H1 (cell line): ENCODE results near the gene NUDT2. TPM values are rescaled to one million over a fixed set of nuclear protein-coding genes. Genes with fewer than 3 reads are reported as not detected.

Source experiments
- CTCF ChIA-PET: fragments of 300-600 bp; sonication (Branson Sonifier 250); formaldehyde crosslinking; loops from one replicate; lab custom pipeline; 2021; ENCODE audit not compliant: partially characterized antibody; lab: Charles Lee
- POLR2A ChIA-PET: fragments of 300-600 bp; sonication (Branson Sonifier 250); formaldehyde crosslinking; loops from one replicate; lab custom pipeline; 2021; ENCODE audit warnings: inconsistent platforms; ENCODE audit not compliant: partially characterized antibody; lab: Charles Lee
- DNase-seq, 2 experiments: peaks; one replicate each; pipeline versions ENCODE4 v3.0.0 to v3.0.0-alpha.2; 2010 to 2022; ENCODE audit warnings: low spot score in 2 of 2, low read depth in 1 of 2, mixed read lengths in 1 of 2
- FAIRE-seq: peaks from 2 replicates; lab custom pipeline; 2011; peaks lifted over from hg19 to GRCh38; lab: Jason Lieb, UNC
- H2AFZ ChIP-seq: 2 replicates; pipeline ENCODE4 v1.8.1; 2012; ENCODE audit warnings: low read length, inconsistent platforms
- H2AK5ac ChIP-seq: 2 replicates; pipeline ENCODE4 v1.6.1; 2013; ENCODE audit warnings: low read depth, low read length
- H2BK120ac ChIP-seq: replicated peaks from 2 replicates; pipeline ENCODE3; 2013; ENCODE audit warnings: low read depth, low read length, inconsistent platforms
- H2BK12ac ChIP-seq: 2 replicates; pipeline ENCODE4 v1.6.1; 2013; ENCODE audit warnings: low read depth, low read length
- H2BK15ac ChIP-seq: 2 replicates; pipeline ENCODE4 v1.6.1; 2013; ENCODE audit warnings: low read length
- H2BK20ac ChIP-seq: 2 replicates; pipeline ENCODE4 v1.6.1; 2013; ENCODE audit warnings: low read length
- H2BK5ac ChIP-seq: 2 replicates; pipeline ENCODE4 v1.6.1; 2013; ENCODE audit warnings: low read depth, low read length
- H3K14ac ChIP-seq: 2 replicates; pipeline ENCODE4 v1.6.1; 2013; ENCODE audit warnings: inconsistent platforms; ENCODE audit not compliant: insufficient read length
- H3K18ac ChIP-seq: 2 replicates; pipeline ENCODE4 v1.6.1; 2013; ENCODE audit warnings: low read length; ENCODE audit errors: extremely low read depth
- H3K23ac ChIP-seq: 2 replicates; pipeline ENCODE4 v1.6.1; 2013; ENCODE audit warnings: inconsistent platforms; ENCODE audit not compliant: insufficient read length
- H3K23me2 ChIP-seq: 2 replicates; pipeline ENCODE4 v1.6.1; 2013; ENCODE audit warnings: low read depth, low read length
- H3K27ac ChIP-seq: 2 replicates; pipeline ENCODE4 v1.6.1; 2011; ENCODE audit warnings: low read depth, low read length, inconsistent platforms
- H3K27me3 ChIP-seq, 4 experiments: replicated peaks in 1 of 4; 1 replicate in 1 of 4; 2 replicates in 3 of 4; pipeline versions ENCODE4 v1.6.1 to v1.8.1; 2011 to 2013; ENCODE audit warnings: low read length in 3 of 4, mild to moderate bottlenecking in 3 of 4, inconsistent platforms in 2 of 4, mixed read lengths in 2 of 4, moderate library complexity in 1 of 4; ENCODE audit not compliant: control insufficient read depth in 3 of 4, insufficient read depth in 3 of 4; ENCODE audit errors: extremely low read depth in 1 of 4
- H3K36me3 ChIP-seq, 4 experiments: 2 replicates each; pipeline versions ENCODE4 v1.6.1 to v1.8.1; 2011 to 2013; ENCODE audit warnings: mild to moderate bottlenecking in 4 of 4, low read length in 3 of 4, moderate library complexity in 2 of 4, control low read depth in 1 of 4, inconsistent platforms in 1 of 4; ENCODE audit not compliant: insufficient read depth in 4 of 4, control insufficient read depth in 2 of 4
- H3K4ac ChIP-seq: replicated peaks from 2 replicates; pipeline ENCODE3; 2013; ENCODE audit warnings: low read length, low read depth, mixed read lengths, inconsistent platforms; ENCODE audit not compliant: insufficient read length
- H3K4me1 ChIP-seq, 4 experiments: replicated peaks in 1 of 4; 1 replicate in 1 of 4; 2 replicates in 3 of 4; pipeline versions ENCODE4 v1.6.1 to v1.8.1; 2011 to 2013; ENCODE audit warnings: low read length in 3 of 4, inconsistent platforms in 2 of 4, mixed read lengths in 1 of 4; ENCODE audit not compliant: insufficient read depth in 4 of 4, control insufficient read depth in 3 of 4
- H3K4me2 ChIP-seq, 2 experiments: 2 replicates each; pipeline versions ENCODE4 v1.6.1 to v1.8.1; 2011 to 2013; ENCODE audit warnings: low read depth in 2 of 2, low read length in 2 of 2, control low read depth in 1 of 2, inconsistent platforms in 1 of 2, mild to moderate bottlenecking in 1 of 2; ENCODE audit not compliant: insufficient read depth in 1 of 2
- H3K4me3 ChIP-seq, 4 experiments: fragments of 200-600, 300-600 bp in 1 of 4; sonication (generic), shearing (Covaris generic), sonication (Bioruptor Twin) in 1 of 4; 2 replicates each; pipeline versions ENCODE4 v1.5.1 to v1.8.1; 2011 to 2016; ENCODE audit warnings: low read length in 4 of 4, low read depth in 3 of 4, control low read depth in 2 of 4, inconsistent platforms in 2 of 4, mild to moderate bottlenecking in 2 of 4, mixed read lengths in 1 of 4, moderate library complexity in 1 of 4; ENCODE audit not compliant: insufficient read depth in 2 of 4; ENCODE audit errors: extremely low read depth in 1 of 4
- H3K56ac ChIP-seq: replicated peaks from 2 replicates; pipeline ENCODE3; 2013; ENCODE audit warnings: low read depth, mild to moderate bottlenecking, mixed read lengths, low read length, inconsistent platforms; ENCODE audit not compliant: insufficient read length
- H3K79me1 ChIP-seq: 2 replicates; pipeline ENCODE4 v1.6.1; 2013; ENCODE audit warnings: low read depth, low read length, control low read depth
- H3K79me2 ChIP-seq, 2 experiments: 2 replicates each; pipeline versions ENCODE4 v1.6.1 to v1.8.1; 2012 to 2013; ENCODE audit warnings: low read length in 2 of 2, mild to moderate bottlenecking in 2 of 2, inconsistent platforms in 1 of 2; ENCODE audit not compliant: insufficient read depth in 2 of 2, control insufficient read depth in 1 of 2
- H3K9ac ChIP-seq, 4 experiments: replicated peaks in 1 of 4; 1 replicate in 1 of 4; 2 replicates in 3 of 4; pipeline versions ENCODE4 v1.6.1 to v1.8.1; 2011 to 2013; ENCODE audit warnings: low read depth in 3 of 4, low read length in 3 of 4, control low read depth in 2 of 4, mild to moderate bottlenecking in 2 of 4, moderate library complexity in 2 of 4, inconsistent platforms in 1 of 4; ENCODE audit errors: extremely low read depth in 1 of 4
- H3K9me3 ChIP-seq, 2 experiments: 2 replicates each; pipeline versions ENCODE4 v1.6.1 to v1.8.1; 2012 to 2013; ENCODE audit warnings: mild to moderate bottlenecking in 2 of 2, moderate library complexity in 2 of 2, control low read depth in 1 of 2, inconsistent platforms in 1 of 2, low read depth in 1 of 2, low read length in 1 of 2, mixed read lengths in 1 of 2; ENCODE audit not compliant: insufficient read depth in 2 of 2
- H4K20me1 ChIP-seq, 2 experiments: replicated peaks in 1 of 2; 2 replicates each; pipeline versions ENCODE3 to v1.8.1; 2011 to 2013; ENCODE audit warnings: inconsistent platforms in 2 of 2, low read length in 2 of 2, mild to moderate bottlenecking in 1 of 2; ENCODE audit not compliant: insufficient read depth in 2 of 2, control insufficient read depth in 1 of 2
- H4K5ac ChIP-seq: 2 replicates; pipeline ENCODE4 v1.6.1; 2013; ENCODE audit warnings: low read length, low read depth, mixed read lengths, inconsistent platforms; ENCODE audit not compliant: insufficient read length
- H4K8ac ChIP-seq: 2 replicates; pipeline ENCODE4 v1.8.0; 2013; ENCODE audit warnings: mild to moderate bottlenecking, moderate library complexity, low read length, inconsistent platforms; ENCODE audit not compliant: insufficient read depth; ENCODE audit errors: extremely low read depth
- H4K91ac ChIP-seq: replicated peaks from 2 replicates; pipeline ENCODE3; 2013; ENCODE audit warnings: low read length, mixed read lengths, inconsistent platforms; ENCODE audit not compliant: insufficient read length
- ATF2 ChIP-seq: IDR thresholded peaks from 2 replicates; pipeline ENCODE4 v1.6.1; 2012; ENCODE audit warnings: low read length, inconsistent platforms
- CBX5 ChIP-seq: fragments of 300-800, 300-1000 bp; sonication (generic); IDR thresholded peaks from 2 replicates; pipeline ENCODE4 v1.7.1; 2016; ENCODE audit warnings: antibody characterized with exemption, low read length, low read depth
- CBX8 ChIP-seq: fragments of 300-800, 300-1000 bp; sonication (generic); IDR thresholded peaks from 2 replicates; pipeline ENCODE4 v1.7.1; 2016; ENCODE audit warnings: low read depth, low read length, borderline replicate concordance
- KDM4A ChIP-seq: IDR thresholded peaks from one replicate; pipeline ENCODE4 v1.7.1; 2012; ENCODE audit warnings: low read depth, mild to moderate bottlenecking, moderate library complexity, low read length, inconsistent platforms; ENCODE audit not compliant: severe bottlenecking
- PHF8 ChIP-seq: fragments of 200-600 bp; sonication (generic); conservative IDR thresholded peaks from 2 replicates; pipeline ENCODE4 v1.7.1; 2012; ENCODE audit warnings: low read depth, mild to moderate bottlenecking, inconsistent platforms, low read length, moderate library complexity
- POLR2AphosphoS5 ChIP-seq: IDR thresholded peaks from 2 replicates; pipeline ENCODE4 v1.6.1; 2011; ENCODE audit warnings: low read depth, low read length
- RAD21 ChIP-seq, 2 experiments: IDR thresholded peaks in 1 of 2; conservative IDR thresholded peaks in 1 of 2; 2 replicates each; pipeline ENCODE4 v1.6.1; 2011; ENCODE audit warnings: low read depth in 2 of 2, low read length in 2 of 2, improper control_type of control experiment in 1 of 2, inconsistent platforms in 1 of 2, mild to moderate bottlenecking in 1 of 2, moderate library complexity in 1 of 2
- RFX5 ChIP-seq: IDR thresholded peaks from 2 replicates; pipeline ENCODE4 v1.6.1; 2011; ENCODE audit warnings: low read depth, low read length, improper control_type of control experiment, borderline replicate concordance
- SAP30 ChIP-seq: fragments of 300-600 bp; sonication (generic); IDR thresholded peaks from 2 replicates; pipeline ENCODE4 v1.7.1; 2012; ENCODE audit warnings: low read length, moderate library complexity, mild to moderate bottlenecking, inconsistent platforms; ENCODE audit not compliant: insufficient read depth, insufficient replicate concordance
- TAF1 ChIP-seq: IDR thresholded peaks from 2 replicates; pipeline ENCODE4 v1.6.1; 2011; ENCODE audit warnings: mild to moderate bottlenecking, low read depth, low read length
- ZNF274 ChIP-seq: IDR thresholded peaks from 2 replicates; pipeline ENCODE4 v1.7.0; 2012; ENCODE audit warnings: low read length, borderline replicate concordance; ENCODE audit errors: extremely low read depth
- WGBS, 2 experiments: shearing (Covaris generic) in 1 of 2; methylation state at CpG; one replicate each; pipeline versions ENCODE4 v1.1.6 to v1.1.7; 2013 to 2015; ENCODE audit warnings: low lambda C conversion rate in 2 of 2, mixed read lengths in 2 of 2, inconsistent platforms in 1 of 2, low coverage in 1 of 2, missing lambda C conversion rate in 1 of 2; ENCODE audit not compliant: insufficient replicate concordance in 2 of 2, insufficient coverage in 1 of 2, insufficient read length in 1 of 2; ENCODE audit errors: extremely low coverage in 1 of 2, missing lambda C conversion rate in 1 of 2; 5-methylcytosine and 5-hydroxymethylcytosine counted together
- polyA plus RNA-seq, 7 experiments: library from polyadenylated mRNA; depleted of rRNA in 3 of 7; stranded (reverse) in 5 of 7; unstranded in 2 of 7; fragments of >200 nt in 5 of 7; fragments of 200-250 nt in 2 of 7; gene quantifications; 1 replicate in 5 of 7; 2 replicates in 1 of 7; 4 replicates in 1 of 7; pipeline versions ENCODE4 v1.2.1 to v1.2.3, GENCODE V29; 2011 to 2013; ENCODE audit warnings: missing spikeins in 2 of 7, mixed read lengths in 2 of 7
- total RNA-seq: library from RNA; stranded (reverse); fragmentation: NEBNext Ultra II Directional; extraction: Animal tissue kit (Norgen Biotek cat#: 25700); gene quantifications from 2 replicates; pipeline ENCODE4 v1.2.1, GENCODE V29; 2021

NUDT2 gene
- total and polyA plus RNA-seq, 2 of the 8 experiments (the other 6 are each of a cell fraction or from before 2014, with no cell fraction given), result 16.7 to 23.7 TPM

GRCh38 chr9:34322899-34323591 is 6.3 kb upstream of the NUDT2 start:
- Histone ChIP-seq H2AK5ac (no peak overlapping the region), H2BK15ac (no peak overlapping the region), H4K5ac (no peak overlapping the region), H2AFZ (no peak overlapping the region), H3K23me2 (no peaks in the 10 kb centered on the region), H3K9ac (no peak overlapping the region), H4K8ac (no peak overlapping the region), H2BK12ac (no peak overlapping the region), H4K91ac (no peak overlapping the region), H3K18ac (no peak overlapping the region), H3K27me3 (no peaks in the 10 kb centered on the region), H2BK120ac (no peak overlapping the region), H3K4ac (no peak overlapping the region), H3K36me3 (no peaks in the 10 kb centered on the region), H3K23ac (no peak overlapping the region), H2BK20ac (no peak overlapping the region), H3K4me3 (no peak overlapping the region), H3K4me2 (no peak overlapping the region), H3K4me1 (no peaks in the 10 kb centered on the region), H2BK5ac (no peak overlapping the region), H3K79me1 (no peaks in the 10 kb centered on the region), H3K9me3 (no peaks in the 10 kb centered on the region), H3K14ac (no peak overlapping the region), H3K27ac (no peak overlapping the region)
- FAIRE-seq (no peak), DNase-seq (no peak)
- 77% methylated on average over 2 of the region's 2 CpGs; no CpG with 5 or more reads in 1 of the 2 experiments for WGBS, 2 experiments
- ChIA-PET CTCF (interaction anchor here (0.7 to 1.0 kb wide), 2 partner anchors 70 to 209 kb away, joined by 3 read pairs; no protein-coding TSS in a partner anchor), POLR2A (no interaction called here)
- no peak for TF ChIP-seq TAF1
- TF ChIP-seq CBX8, result no peak
- no peak for TF ChIP-seq RFX5
- no peak for TF ChIP-seq PHF8
- TF ChIP-seq RAD21 (IDR thresholded peaks at IDR 0.05 in 1 of 2, conservative IDR thresholded peaks at IDR 0.05 in 1 of 2; ENCODE audit: low read depth in 2 of 2, low read length in 2 of 2), result no peak
- TF ChIP-seq CBX5, result no peak
- no peak for TF ChIP-seq POLR2AphosphoS5
- TF ChIP-seq ZNF274, result no peak
- TF ChIP-seq SAP30, result no peak
- no peak for TF ChIP-seq KDM4A
- no peak for TF ChIP-seq ATF2
- TF ChIP-seq, all 59 proteins: peak for 0
- H4K20me1 ChIP-seq, result no peaks in the 10 kb centered on the region
- no peak overlapping the region for H3K56ac ChIP-seq
- H3K79me2 ChIP-seq, result peaks cover 0 to 4% of the 10 kb centered on the region in 2 experiments; a peak in 2 of 4 replicates
